SK-N-SH (cell line): ENCODE measurements around the gene CFAP299. TPM values are rescaled to one million over a fixed set of nuclear protein-coding genes. Genes with fewer than 3 reads are reported as not detected.

Experiments
- CTCF ChIA-PET: fragments of 300-600, 350-600 bp; formaldehyde crosslinking; extraction: SDS; loops from one replicate; lab custom pipeline; 2021; lab: Yijun Ruan, JAX
- POLR2A ChIA-PET: fragments of 350-600 bp; sonication (Branson Sonifier 250); formaldehyde crosslinking; extraction: SDS; loops from one replicate; lab custom pipeline; 2020; ENCODE audit warnings: antibody characterized with exemption, inconsistent platforms; lab: Yijun Ruan, JAX
- DNase-seq: peaks from one replicate; pipeline ENCODE4 v3.0.0; 2012
- H2AFZ ChIP-seq: fragments of 200-600 bp; sonication (generic); 2 replicates; pipeline ENCODE4 v1.8.1; 2016; ENCODE audit warnings: antibody characterized with exemption, mild to moderate bottlenecking, low read depth
- H3F3A ChIP-seq: fragments of 200-600 bp; sonication (generic); replicated peaks from 2 replicates; pipeline ENCODE3; 2016; ENCODE audit warnings: antibody characterized with exemption, mild to moderate bottlenecking; ENCODE audit not compliant: insufficient read depth
- H3K27ac ChIP-seq, 2 experiments: fragments of 200-500 bp in 1 of 2; fragments of 200-600 bp in 1 of 2; sonication (Bioruptor generic) in 1 of 2; sonication (generic), shearing (Covaris generic) in 1 of 2; 2 replicates each; pipeline versions ENCODE4 v1.5.1 to v1.6.1; 2014 to 2016; ENCODE audit warnings: low read depth in 2 of 2, inconsistent platforms in 1 of 2, low read length in 1 of 2, mild to moderate bottlenecking in 1 of 2, mixed read lengths in 1 of 2
- H3K27me3 ChIP-seq: fragments of 200-600 bp; sonication (generic), shearing (Covaris generic); 2 replicates; pipeline ENCODE4 v1.6.1; 2016; ENCODE audit warnings: mixed run types; ENCODE audit not compliant: insufficient read depth
- H3K36me3 ChIP-seq, 2 experiments: fragments of 200-500 bp in 1 of 2; fragments of 200-600 bp in 1 of 2; sonication (Bioruptor generic) in 1 of 2; sonication (generic) in 1 of 2; replicated peaks in 1 of 2; 2 replicates each; pipeline versions ENCODE3 to v1.5.1; 2014 to 2016; ENCODE audit warnings: low read length in 1 of 2, mild to moderate bottlenecking in 1 of 2; ENCODE audit not compliant: insufficient read depth in 2 of 2, control insufficient read depth in 1 of 2
- H3K4me1 ChIP-seq, 2 experiments: fragments of 200-500 bp in 1 of 2; fragments of 200-600 bp in 1 of 2; sonication (Bioruptor generic) in 1 of 2; sonication (generic), shearing (Covaris generic) in 1 of 2; 2 replicates each; pipeline versions ENCODE4 v1.5.1 to v1.6.1; 2014 to 2016; ENCODE audit warnings: low read depth in 1 of 2, low read length in 1 of 2, mixed run types in 1 of 2; ENCODE audit not compliant: insufficient read depth in 2 of 2, control insufficient read depth in 1 of 2
- H3K4me2 ChIP-seq: fragments of 200-600 bp; sonication (generic), shearing (Covaris generic); 2 replicates; pipeline ENCODE4 v1.6.1; 2017; ENCODE audit warnings: mixed run types
- H3K4me3 ChIP-seq, 2 experiments: fragments of 200-500 bp in 1 of 2; fragments of 200-600 bp in 1 of 2; sonication (Bioruptor generic) in 1 of 2; sonication (generic), shearing (Covaris generic) in 1 of 2; 2 replicates each; pipeline versions ENCODE4 v1.5.1 to v1.8.1; 2014 to 2016; ENCODE audit warnings: low read depth in 2 of 2, inconsistent platforms in 1 of 2, low read length in 1 of 2, mild to moderate bottlenecking in 1 of 2, mixed read lengths in 1 of 2, moderate library complexity in 1 of 2
- H3K79me2 ChIP-seq: fragments of 200-600 bp; sonication (generic); 2 replicates; pipeline ENCODE4 v1.8.1; 2017; ENCODE audit warnings: mild to moderate bottlenecking; ENCODE audit not compliant: insufficient read depth
- H3K9ac ChIP-seq: fragments of 200-600 bp; sonication (generic); 2 replicates; pipeline ENCODE4 v1.6.1; 2017; ENCODE audit warnings: mixed run types
- H3K9me2 ChIP-seq: fragments of 200-600 bp; sonication (generic); 2 replicates; pipeline ENCODE4 v1.6.1; 2017; ENCODE audit warnings: mixed run types
- H3K9me3 ChIP-seq: fragments of 200-600 bp; sonication (generic); 2 replicates; pipeline ENCODE4 v1.6.1; 2017; ENCODE audit warnings: mixed run types, mild to moderate bottlenecking, moderate library complexity
- H4K20me1 ChIP-seq: fragments of 200-600 bp; sonication (generic); 2 replicates; pipeline ENCODE4 v1.6.1; 2017; ENCODE audit warnings: mild to moderate bottlenecking, mixed run types; ENCODE audit not compliant: insufficient read depth
- EP300 ChIP-seq, 2 experiments: IDR thresholded peaks; 2 replicates each; pipeline versions ENCODE4 v1.4.0 to v1.6.1; 2012; ENCODE audit warnings: borderline replicate concordance in 1 of 2, low read depth in 1 of 2, low read length in 1 of 2
- FOSL2 ChIP-seq: IDR thresholded peaks from 2 replicates; pipeline ENCODE4 v1.4.0; 2012; ENCODE audit warnings: low read depth, mild to moderate bottlenecking, moderate library complexity, borderline replicate concordance
- GABPA ChIP-seq: IDR thresholded peaks from 2 replicates; pipeline ENCODE4 v1.4.0; 2012; ENCODE audit warnings: low read depth, mild to moderate bottlenecking
- MEF2A ChIP-seq: IDR thresholded peaks from 2 replicates; pipeline ENCODE4 v1.4.0; 2012; ENCODE audit warnings: low read depth, borderline replicate concordance
- NFIC ChIP-seq: IDR thresholded peaks from 2 replicates; pipeline ENCODE4 v1.4.0; 2012; ENCODE audit warnings: borderline replicate concordance
- POLR2AphosphoS5 ChIP-seq: IDR thresholded peaks from 2 replicates; pipeline ENCODE4 v1.6.1; 2012; ENCODE audit warnings: low read depth, low read length
- RFX5 ChIP-seq: IDR thresholded peaks from 2 replicates; pipeline ENCODE4 v1.6.1; 2012; ENCODE audit warnings: mild to moderate bottlenecking, improper control_type of control experiment, low read length
- TAF1 ChIP-seq: IDR thresholded peaks from 2 replicates; pipeline ENCODE4 v1.6.1; 2012; ENCODE audit warnings: low read depth, mild to moderate bottlenecking, low read length, moderate library complexity, borderline replicate concordance
- TEAD4 ChIP-seq: IDR thresholded peaks from 2 replicates; pipeline ENCODE4 v1.4.0; 2012; ENCODE audit warnings: mild to moderate bottlenecking, borderline replicate concordance; ENCODE audit not compliant: insufficient read depth
- WGBS: methylation state at CpG from one replicate; pipeline ENCODE4 v1.1.6; 2017; ENCODE audit warnings: low lambda C conversion rate; 5-methylcytosine and 5-hydroxymethylcytosine counted together
- polyA plus RNA-seq, 3 experiments: library from polyadenylated mRNA; depleted of rRNA; stranded (reverse); fragments of >200 nt; gene quantifications; 2 replicates each; pipeline ENCODE4 v1.2.3, GENCODE V29; 2012
- TF ChIP-seq, protein P1 (sequence below): IDR thresholded peaks from 2 replicates; pipeline ENCODE4 v1.4.0; 2012; ENCODE audit warnings: low read depth, borderline replicate concordance
- TF ChIP-seq, protein P2 (sequence below): fragments of 150-350 bp; IDR thresholded peaks from 2 replicates; pipeline ENCODE4 v1.6.1; 2016; ENCODE audit warnings: mild to moderate bottlenecking, low read depth, low read length
- TF ChIP-seq, protein P3 (sequence below): fragments of 200-600 bp; sonication (generic); IDR thresholded peaks from 2 replicates; pipeline ENCODE4 v1.6.1; 2017; ENCODE audit warnings: antibody characterized with exemption, mild to moderate bottlenecking, moderate library complexity
- TF ChIP-seq, protein P4 (sequence below): IDR thresholded peaks from 2 replicates; pipeline ENCODE4 v1.6.1; 2012; ENCODE audit warnings: mild to moderate bottlenecking, low read depth, low read length, moderate library complexity
- TF ChIP-seq, protein P5 (sequence below): IDR thresholded peaks from 2 replicates; pipeline ENCODE4 v1.4.0; 2012; ENCODE audit warnings: low read depth

CFAP299 gene
- polyA plus RNA-seq, 1 of the 3 experiments (the other 2 are of a cell fraction): 1.2 TPM

DNA sequence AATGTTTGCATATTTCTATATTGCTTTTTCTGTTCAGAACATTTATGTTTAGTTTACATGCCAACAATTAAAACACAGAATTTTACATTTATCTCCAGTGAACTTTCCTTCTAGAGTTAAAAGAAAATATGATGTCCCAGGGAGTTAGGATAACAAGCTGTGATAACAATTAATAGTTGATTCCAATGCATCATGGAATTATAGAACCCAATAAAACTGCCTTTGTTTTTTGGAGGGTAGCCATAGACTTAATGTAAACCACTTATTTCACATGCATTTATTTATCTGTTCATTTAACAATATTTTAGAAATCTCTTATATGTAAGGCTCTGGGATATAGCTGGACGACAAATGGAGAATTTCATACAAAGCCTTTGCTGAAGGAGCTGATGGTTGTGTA is 180.0 kb downstream of the CFAP299 start:
- CTCF ChIA-PET: interaction anchor here (0.7 kb wide), 1 partner anchor 11 kb away, joined by 3 read pairs; no protein-coding TSS in a partner anchor
- Histone ChIP-seq H4K20me1 (no peaks in the 10 kb centered on the region), H2AFZ (no peak overlapping the region), H3K9ac (no peak overlapping the region), H3K4me1 (no peaks in the 10 kb centered on the region), H3K27ac (no peak overlapping the region), H3F3A (no peaks in the 10 kb centered on the region), H3K79me2 (no peaks in the 10 kb centered on the region), H3K9me3 (no peaks in the 10 kb centered on the region), H3K9me2 (no peaks in the 10 kb centered on the region), H3K27me3 (no peaks in the 10 kb centered on the region), H3K4me3 (no peak overlapping the region)
- no peak for DNase-seq
- 41% methylated on average over 1 of the region's 1 CpG for WGBS
- TF ChIP-seq FOSL2 (no peak), TEAD4 (no peak), TAF1 (no peak), GABPA (no peak), NFIC (no peak), MEF2A (no peak), EP300 (IDR thresholded peaks at IDR 0.05; ENCODE audit: borderline replicate concordance in 1 of 2, low read depth in 1 of 2, low read length in 1 of 2) (no peak), POLR2AphosphoS5 (no peak), RFX5 (no peak)
- TF ChIP-seq, protein P1, sequence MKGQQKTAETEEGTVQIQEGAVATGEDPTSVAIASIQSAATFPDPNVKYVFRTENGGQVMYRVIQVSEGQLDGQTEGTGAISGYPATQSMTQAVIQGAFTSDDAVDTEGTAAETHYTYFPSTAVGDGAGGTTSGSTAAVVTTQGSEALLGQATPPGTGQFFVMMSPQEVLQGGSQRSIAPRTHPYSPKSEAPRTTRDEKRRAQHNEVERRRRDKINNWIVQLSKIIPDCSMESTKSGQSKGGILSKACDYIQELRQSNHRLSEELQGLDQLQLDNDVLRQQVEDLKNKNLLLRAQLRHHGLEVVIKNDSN: no peak
- TF ChIP-seq, protein P2, sequence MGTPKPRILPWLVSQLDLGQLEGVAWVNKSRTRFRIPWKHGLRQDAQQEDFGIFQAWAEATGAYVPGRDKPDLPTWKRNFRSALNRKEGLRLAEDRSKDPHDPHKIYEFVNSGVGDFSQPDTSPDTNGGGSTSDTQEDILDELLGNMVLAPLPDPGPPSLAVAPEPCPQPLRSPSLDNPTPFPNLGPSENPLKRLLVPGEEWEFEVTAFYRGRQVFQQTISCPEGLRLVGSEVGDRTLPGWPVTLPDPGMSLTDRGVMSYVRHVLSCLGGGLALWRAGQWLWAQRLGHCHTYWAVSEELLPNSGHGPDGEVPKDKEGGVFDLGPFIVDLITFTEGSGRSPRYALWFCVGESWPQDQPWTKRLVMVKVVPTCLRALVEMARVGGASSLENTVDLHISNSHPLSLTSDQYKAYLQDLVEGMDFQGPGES: no peak
- TF ChIP-seq, protein P3, sequence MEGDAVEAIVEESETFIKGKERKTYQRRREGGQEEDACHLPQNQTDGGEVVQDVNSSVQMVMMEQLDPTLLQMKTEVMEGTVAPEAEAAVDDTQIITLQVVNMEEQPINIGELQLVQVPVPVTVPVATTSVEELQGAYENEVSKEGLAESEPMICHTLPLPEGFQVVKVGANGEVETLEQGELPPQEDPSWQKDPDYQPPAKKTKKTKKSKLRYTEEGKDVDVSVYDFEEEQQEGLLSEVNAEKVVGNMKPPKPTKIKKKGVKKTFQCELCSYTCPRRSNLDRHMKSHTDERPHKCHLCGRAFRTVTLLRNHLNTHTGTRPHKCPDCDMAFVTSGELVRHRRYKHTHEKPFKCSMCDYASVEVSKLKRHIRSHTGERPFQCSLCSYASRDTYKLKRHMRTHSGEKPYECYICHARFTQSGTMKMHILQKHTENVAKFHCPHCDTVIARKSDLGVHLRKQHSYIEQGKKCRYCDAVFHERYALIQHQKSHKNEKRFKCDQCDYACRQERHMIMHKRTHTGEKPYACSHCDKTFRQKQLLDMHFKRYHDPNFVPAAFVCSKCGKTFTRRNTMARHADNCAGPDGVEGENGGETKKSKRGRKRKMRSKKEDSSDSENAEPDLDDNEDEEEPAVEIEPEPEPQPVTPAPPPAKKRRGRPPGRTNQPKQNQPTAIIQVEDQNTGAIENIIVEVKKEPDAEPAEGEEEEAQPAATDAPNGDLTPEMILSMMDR: no peak
- TF ChIP-seq, protein P4, sequence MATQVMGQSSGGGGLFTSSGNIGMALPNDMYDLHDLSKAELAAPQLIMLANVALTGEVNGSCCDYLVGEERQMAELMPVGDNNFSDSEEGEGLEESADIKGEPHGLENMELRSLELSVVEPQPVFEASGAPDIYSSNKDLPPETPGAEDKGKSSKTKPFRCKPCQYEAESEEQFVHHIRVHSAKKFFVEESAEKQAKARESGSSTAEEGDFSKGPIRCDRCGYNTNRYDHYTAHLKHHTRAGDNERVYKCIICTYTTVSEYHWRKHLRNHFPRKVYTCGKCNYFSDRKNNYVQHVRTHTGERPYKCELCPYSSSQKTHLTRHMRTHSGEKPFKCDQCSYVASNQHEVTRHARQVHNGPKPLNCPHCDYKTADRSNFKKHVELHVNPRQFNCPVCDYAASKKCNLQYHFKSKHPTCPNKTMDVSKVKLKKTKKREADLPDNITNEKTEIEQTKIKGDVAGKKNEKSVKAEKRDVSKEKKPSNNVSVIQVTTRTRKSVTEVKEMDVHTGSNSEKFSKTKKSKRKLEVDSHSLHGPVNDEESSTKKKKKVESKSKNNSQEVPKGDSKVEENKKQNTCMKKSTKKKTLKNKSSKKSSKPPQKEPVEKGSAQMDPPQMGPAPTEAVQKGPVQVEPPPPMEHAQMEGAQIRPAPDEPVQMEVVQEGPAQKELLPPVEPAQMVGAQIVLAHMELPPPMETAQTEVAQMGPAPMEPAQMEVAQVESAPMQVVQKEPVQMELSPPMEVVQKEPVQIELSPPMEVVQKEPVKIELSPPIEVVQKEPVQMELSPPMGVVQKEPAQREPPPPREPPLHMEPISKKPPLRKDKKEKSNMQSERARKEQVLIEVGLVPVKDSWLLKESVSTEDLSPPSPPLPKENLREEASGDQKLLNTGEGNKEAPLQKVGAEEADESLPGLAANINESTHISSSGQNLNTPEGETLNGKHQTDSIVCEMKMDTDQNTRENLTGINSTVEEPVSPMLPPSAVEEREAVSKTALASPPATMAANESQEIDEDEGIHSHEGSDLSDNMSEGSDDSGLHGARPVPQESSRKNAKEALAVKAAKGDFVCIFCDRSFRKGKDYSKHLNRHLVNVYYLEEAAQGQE: no peak
- TF ChIP-seq, protein P5, sequence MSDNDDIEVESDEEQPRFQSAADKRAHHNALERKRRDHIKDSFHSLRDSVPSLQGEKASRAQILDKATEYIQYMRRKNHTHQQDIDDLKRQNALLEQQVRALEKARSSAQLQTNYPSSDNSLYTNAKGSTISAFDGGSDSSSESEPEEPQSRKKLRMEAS: no peak
- TF ChIP-seq, all 33 proteins: peak for 0
- Histone ChIP-seq H3K4me2 (no peak overlapping the region), H3K36me3 (no peaks in the 10 kb centered on the region)
- POLR2A ChIA-PET: no interaction called here
